Left forelimb (tissue), 1 donor: ENCODE measurements around the gene RNF144B.
"Not testable (repeated sequence)": the region's sequence is repeated elsewhere in the genome, so short reads cannot be mapped to it uniquely, and the experiment has no call there.

ENCODE experiments used
- DNase-seq: peaks from one replicate; pipeline ENCODE4 v3.0.0-alpha.2; 2018; ENCODE audit warnings: low spot score

Gene RNF144B

DNA sequence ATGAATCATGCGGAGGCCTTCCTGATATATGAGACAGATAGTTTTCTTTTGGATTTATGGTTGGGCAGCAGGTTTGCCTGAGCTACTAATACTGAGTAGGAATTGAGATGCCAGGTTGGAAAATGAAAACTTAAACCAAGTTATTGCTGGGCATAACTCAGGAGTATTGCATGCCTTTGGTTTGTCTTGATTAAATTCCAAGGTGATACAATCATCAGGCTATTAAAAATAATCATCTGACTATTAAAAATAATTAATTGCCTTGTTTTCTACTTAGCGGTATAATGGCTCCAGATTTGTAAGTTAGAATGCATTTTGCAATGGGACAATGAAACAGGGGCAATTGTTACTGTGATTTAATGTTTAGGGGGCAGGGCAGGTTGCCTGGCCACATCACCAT is 15.5 kb upstream of the RNF144B start:
- DNase-seq, result no peak

GRCh38 chr6:18380158-18380836 is 6.9 kb upstream of the RNF144B start:
- DNase-seq, result no peak

DNA sequence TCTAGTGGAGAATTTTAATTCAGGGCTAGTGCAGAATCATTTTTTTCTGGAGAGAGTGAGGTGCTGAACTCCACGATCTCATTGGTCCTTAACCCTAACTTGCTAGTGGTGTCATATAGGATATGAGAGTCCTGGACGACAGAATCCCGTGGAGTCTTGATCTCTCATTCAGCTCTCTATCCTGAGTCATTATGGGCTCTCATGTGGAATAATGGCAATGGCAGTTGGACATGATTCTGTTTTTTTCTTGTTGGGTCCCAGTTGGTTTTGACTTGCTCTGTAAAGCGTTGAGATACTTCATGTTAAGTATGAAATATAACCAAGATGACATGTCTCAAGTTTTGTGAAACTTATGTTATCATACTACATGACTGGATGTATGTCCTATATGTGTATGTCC is 6.3 kb upstream of the RNF144B start:
- no peak for DNase-seq

DNA sequence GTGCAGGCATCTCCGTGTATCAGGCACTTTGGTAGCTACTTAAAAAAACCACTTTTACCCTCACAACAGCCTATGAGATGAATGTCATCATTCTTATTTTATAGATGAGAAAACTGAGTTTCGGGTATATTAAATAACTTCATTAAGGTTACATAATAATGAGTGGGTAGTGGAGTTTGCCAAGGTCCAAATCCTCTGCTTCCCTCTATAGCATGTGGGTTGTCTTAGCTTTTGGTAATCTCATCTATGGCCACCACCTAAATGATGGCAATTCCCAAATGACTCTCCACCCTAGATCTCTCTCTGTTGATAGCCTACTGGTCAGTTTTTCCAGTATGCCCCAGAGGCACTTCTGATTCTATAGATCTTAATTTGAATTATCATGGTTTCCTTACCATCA is 3.7 kb upstream of the RNF144B start:
- DNase-seq, result no peak

GRCh38 chr6:18384621-18385020 is 2.5 kb upstream of the RNF144B start:
- DNase-seq, result no peak

- no peak for DNase-seq
Measured at GRCh38 chr6:18386298-18386976, 713 bp upstream of the RNF144B start.

DNA sequence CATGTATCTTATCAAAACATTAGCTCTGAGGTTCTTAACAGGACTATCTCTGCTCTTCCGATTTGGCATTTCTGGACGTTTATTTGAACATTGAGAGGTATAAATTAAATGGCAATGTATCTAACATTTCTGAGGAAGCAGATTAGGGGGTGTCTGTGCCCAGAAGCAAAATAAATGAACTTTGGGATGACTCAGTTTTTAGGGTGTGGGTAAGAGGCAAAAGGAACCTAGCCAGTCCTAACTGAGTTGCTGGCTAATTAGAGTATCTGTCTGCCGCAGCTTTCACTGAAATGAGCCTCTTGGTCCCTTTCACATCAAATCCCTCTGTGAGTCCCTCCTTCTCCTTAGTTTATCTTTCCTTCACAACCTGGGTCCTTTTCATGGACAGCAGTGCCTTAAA is 1.1 kb downstream of the RNF144B start:
- no peak for DNase-seq

- DNase-seq, result no peak
Measured at GRCh38 chr6:18388942-18389341, 1.8 kb downstream of the RNF144B start.

DNA sequence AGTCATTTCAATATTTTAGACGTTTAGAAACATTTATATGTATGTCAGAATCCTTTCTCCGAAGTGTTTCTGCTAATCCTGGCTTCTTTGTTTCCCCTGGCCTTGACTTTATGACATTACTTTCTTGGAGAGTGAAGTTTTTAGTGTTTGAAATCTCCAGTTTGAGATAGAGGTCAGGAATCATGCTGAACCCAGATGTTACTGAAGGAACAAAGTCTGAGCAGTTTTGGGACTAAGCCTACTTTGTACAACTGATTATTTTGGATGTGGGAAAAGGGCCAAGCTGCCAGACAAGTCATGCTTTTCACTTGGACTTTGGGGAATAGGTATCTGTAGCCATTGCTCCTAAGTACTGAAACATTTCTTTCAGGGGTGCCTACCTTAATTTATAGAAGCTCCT is 2.3 kb downstream of the RNF144B start:
- DNase-seq, result no peak

DNA sequence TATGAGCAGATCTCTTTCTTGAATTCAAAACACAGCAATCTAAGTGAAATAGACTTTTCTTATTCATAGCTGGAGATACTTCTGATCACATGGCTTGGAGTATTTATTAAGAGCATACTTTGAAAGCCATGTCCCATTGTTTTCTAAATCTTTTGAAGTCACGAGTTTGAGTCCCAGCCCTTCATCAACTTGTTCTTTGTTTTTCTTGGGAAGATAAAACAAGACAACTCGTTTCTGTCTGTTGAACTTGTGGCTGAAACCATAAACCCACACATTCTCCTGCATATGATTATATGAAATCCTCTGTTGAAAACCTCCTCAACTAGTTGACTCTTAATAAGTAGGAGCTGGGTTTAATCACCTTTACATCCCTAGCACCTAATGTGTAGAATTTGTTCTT is 3.3 kb downstream of the RNF144B start:
- DNase-seq, result no peak

DNA sequence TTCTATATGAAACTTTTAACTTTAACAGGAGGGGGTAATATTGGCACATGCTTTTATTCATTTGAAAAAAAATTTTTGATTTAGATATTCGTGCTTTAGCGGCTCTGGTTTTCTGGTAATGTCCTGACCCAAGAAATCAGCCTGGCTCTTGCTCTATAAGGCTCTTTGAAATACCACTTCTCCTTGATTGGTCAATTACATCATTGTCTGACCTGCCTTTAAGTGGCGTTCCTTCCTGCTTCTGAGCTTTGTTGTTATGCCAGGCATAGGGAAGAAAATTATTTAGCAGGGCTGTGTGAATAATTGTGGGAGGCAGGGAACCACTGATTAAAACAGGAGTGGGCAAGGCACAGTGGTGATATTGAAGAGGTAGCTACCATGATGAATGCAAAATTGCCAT is 3.9 kb downstream of the RNF144B start:
- no peak for DNase-seq

GRCh38 chr6:18392346-18392877 is 5.3 kb downstream of the RNF144B start:
- no peak for DNase-seq

DNA sequence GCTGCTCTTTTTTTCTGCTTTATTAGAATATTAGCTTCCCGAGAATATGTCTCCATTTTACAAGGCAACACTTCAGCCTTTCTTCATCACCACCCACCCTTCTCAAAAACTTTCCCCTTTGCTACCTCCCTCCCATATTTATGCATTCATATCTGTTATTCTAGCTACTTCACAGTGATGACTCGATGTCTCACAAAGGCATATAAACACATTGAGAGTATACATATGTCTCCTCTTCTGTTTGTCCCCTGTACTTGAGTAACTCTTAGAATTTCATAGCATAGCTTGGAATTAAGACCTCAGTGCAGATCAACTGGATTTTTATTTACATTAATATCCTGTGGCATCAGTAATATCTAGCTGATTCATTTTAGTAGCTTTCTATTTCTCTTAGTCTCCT is 6.5 kb downstream of the RNF144B start:
- no peak for DNase-seq

DNA sequence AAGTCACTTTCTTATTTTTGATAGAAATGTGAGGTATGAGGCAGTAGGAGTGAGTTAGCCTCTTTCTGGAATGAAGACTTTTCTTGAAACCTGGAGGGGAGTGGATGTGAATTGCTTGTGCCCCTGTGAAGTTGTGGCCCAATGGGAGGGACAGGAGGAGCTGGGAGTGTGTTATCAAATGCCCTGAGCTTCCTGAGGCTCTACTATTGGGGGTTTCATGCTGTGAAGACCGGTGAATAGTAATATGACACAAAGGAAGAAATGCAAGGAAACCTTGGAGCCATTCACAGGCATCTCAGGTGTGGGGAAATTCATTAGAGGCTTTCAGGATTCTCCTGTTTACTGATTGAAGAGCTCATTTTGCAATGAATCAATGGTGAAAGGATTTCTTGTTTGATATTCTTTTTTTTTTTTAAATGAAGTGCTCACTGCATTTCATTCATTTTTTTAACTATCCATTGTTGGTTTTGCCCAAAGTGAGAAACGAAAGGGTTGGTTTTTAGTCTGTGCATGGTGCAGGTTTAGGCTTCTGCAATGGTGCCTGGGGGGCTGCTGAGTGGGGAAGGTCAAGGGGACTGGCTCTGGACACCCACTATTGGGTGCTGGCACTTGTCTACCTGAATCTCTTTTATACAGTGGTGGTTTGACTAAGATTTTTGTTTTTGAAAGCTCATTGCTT is 8.2 kb downstream of the RNF144B start:
- no peak for DNase-seq

- no peak for DNase-seq
Measured at GRCh38 chr6:18395856-18396197, 8.7 kb downstream of the RNF144B start.

DNA sequence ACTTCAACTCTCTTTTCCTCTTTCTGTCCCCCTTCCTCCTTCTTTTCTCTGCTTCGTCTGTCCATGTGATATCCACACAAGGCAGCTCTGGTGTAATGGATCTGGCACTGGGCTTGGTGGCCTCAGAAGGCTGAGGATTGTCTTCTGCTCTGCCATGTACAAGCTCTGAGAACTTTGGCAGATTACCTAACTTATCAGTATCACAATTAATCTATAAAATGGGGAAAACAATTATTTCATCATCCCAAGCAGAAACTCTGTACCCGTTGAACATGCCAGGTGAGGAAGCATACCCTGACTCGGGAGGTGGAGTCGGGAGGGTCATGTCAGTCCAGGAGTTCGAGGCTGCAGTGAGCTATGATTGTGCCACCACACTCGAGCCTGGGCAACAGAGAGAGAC is 10.6 kb downstream of the RNF144B start:
- no peak for DNase-seq

DNA sequence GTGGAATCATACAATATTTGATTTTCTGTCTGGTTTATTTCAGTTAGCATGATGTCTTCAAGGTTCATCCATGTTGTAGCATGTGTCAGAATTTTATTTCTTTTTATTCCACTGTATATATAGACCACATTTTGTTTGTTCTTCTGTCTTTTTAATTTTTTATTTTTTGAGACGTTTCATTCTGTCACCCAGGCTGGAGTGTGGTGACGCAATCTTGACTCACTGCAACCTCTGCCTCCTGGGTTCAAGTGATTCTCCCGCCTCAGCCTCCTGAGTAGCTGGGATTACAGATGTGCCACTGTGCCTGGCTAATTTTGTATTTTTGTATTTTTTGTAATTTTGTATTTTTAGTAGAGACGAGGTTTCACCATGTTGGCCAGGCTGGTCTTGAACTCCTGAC is 11.1 kb downstream of the RNF144B start:
- not testable (repeated sequence) for DNase-seq

GRCh38 chr6:18400831-18401446 is 13.8 kb downstream of the RNF144B start:
- no peak for DNase-seq

DNA sequence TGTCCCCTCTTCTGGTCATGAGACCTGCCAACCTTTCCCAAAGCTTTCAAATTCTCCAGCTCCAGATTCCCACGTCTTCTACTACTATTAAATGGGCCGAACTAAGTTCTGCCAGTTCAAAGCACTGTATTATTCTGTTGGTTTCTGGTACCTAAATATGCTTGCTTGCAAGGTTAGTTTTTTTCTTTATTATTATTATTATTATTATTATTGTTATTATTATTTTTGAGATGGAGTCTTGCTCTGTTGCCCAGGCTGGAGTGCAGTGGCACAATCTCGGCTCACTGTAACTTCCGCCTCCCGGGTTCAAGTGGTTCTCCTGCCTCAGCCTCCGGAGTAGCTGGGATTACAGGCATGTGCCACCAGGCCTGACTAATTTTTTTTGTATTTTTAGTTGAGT is 17.8 kb downstream of the RNF144B start:
- DNase-seq, result not testable (repeated sequence)

GRCh38 chr6:18405477-18406293 is 18.5 kb downstream of the RNF144B start:
- no peak for DNase-seq

- DNase-seq, result no peak
Measured at GRCh38 chr6:18406955-18407749, 20.0 kb downstream of the RNF144B start.
